ENCODE results near the gene C3orf33. TPM values are rescaled to one million over a fixed set of nuclear protein-coding genes. Genes with fewer than 3 reads are reported as not detected.
A peak's percentile ranks its signal among the peaks of the same experiment; 100 is the strongest.

The C3orf33 gene
- polyA plus RNA-seq, 1 donor, result 12.5 TPM

DNA sequence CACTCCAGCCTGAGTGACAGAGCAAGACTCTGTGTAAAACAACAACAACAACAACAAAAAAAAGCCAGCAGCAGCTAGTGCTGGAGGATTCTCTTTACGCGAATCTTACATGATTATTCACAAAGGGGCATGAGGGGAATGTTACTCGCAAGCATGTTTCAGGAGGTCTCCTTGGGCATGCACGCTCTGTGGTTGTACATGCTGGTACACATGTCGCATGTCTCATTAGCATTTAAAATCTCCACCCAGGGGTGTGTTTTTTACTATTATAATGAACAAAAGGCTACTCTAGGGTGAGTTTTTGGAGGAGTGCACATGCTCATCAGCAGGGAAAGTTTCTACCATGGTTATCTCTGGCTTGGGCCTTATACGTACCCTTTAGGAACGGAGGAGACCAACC lies 48.5 kb downstream of the C3orf33 start:
- Histone ChIP-seq H3K27ac (ENCODE audit: low read length) (no peak overlapping the region), H3K4me3 (ENCODE audit: low read length) (no peak overlapping the region), H3K4me1 (ENCODE audit: control insufficient read depth, insufficient read depth, low read length) (no peaks in the 10 kb centered on the region), H3K27me3 (ENCODE audit: control insufficient read depth, insufficient read depth, low read length) (no peaks in the 10 kb centered on the region), H3K9me3 (ENCODE audit: control insufficient read depth, low read depth, low read length) (no peaks in the 10 kb centered on the region), H3K36me3 (ENCODE audit: control insufficient read depth, insufficient read depth, low read length) (peaks cover 15% of the 10 kb centered on the region)
- WGBS (ENCODE audit: insufficient coverage, low lambda C conversion rate), result no CpG with 5 or more reads among the region's 7 CpGs
- DNase-seq, result no peak

DNA sequence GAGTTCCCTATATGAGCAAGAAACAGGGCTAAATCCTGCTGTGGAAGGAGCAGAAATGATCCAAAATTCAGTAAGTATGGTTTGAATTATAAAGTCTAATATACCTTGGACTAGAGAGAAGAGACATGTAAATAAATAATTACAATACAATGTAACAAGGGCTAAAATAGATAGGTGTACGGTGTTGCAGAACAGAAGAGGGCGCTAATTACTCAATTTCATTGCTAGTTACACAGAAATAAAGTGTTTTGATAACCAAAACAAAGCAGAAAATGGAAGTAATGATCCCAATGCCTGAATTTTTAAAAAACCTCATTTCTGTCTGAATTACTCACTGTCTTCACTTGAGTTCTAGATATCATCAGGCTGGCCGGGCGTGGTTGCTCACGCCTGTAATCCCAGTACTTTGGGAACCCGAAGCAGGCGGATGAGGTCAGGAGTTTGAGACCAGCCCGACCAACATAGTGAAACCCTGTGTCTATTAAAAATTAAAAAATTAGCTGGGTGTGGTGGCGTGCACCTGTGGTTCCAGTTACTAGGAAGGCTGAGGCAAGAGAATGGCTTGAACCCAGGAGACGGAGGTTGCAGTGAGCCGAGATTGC lies 52.9 kb downstream of the C3orf33 start:
- peaks cover 9% of the 10 kb centered on the region for H3K4me1 ChIP-seq (ENCODE audit: control insufficient read depth, insufficient read depth, low read length)
- no peaks in the 10 kb centered on the region for H3K27me3 ChIP-seq (ENCODE audit: control insufficient read depth, insufficient read depth, low read length)
- WGBS (ENCODE audit: insufficient coverage, low lambda C conversion rate), result 11% methylated on average over 1 of the region's 11 CpGs
- peaks cover 4% of the 10 kb centered on the region for H3K36me3 ChIP-seq (ENCODE audit: control insufficient read depth, insufficient read depth, low read length)
- H3K27ac ChIP-seq (ENCODE audit: low read length), result no peak overlapping the region
- DNase-seq, result peak in 1 of 2 donors; percentile 26
- H3K9me3 ChIP-seq (ENCODE audit: control insufficient read depth, low read depth, low read length), result no peaks in the 10 kb centered on the region
- no peak overlapping the region for H3K4me3 ChIP-seq (ENCODE audit: low read length)

DNA sequence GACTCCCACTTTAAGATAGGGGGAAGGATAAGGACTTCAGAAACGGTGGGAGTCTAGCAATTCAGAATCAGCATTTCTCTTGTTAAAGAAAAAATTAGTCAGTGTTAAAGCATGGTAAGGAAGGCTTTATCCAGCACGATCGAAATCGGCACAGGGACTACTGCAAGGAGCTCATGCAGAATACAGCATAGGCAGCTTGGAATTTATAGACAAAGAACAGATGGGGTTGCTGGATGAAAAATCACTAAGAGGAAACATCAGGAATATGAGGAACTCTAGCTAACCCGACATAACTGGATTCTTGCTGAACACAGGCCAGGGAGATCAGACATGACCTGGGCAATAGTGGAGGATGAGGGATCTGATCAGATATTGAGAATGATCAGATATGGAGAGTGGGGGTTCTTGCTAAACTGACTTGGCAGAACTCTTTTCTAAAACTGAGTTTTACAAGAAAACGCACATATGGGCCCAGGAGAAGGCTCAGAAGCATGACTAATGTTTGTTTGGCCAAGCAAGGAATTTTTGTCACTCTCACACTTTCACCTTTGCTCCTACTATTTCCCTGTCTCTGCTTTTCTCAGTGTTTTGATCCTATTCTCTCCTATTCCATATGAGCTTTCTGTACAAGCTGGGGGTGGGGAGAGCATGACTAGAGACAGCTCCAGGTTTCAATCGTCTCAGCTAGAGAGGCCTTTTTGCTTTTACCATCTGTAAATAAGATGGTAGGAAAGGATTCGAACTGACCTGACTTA lies 57.3 kb downstream of the C3orf33 start:
- no peaks in the 10 kb centered on the region for H3K9me3 ChIP-seq (ENCODE audit: control insufficient read depth, low read depth, low read length)
- no peak overlapping the region for H3K27ac ChIP-seq (ENCODE audit: low read length)
- no peaks in the 10 kb centered on the region for H3K36me3 ChIP-seq (ENCODE audit: control insufficient read depth, insufficient read depth, low read length)
- peak in 1 of 2 donors; percentile 54 for DNase-seq
- H3K4me1 ChIP-seq (ENCODE audit: control insufficient read depth, insufficient read depth, low read length), result peaks cover 9% of the 10 kb centered on the region
- WGBS (ENCODE audit: insufficient coverage, low lambda C conversion rate), result 59% methylated on average over 5 of the region's 8 CpGs
- no peak overlapping the region for H3K4me3 ChIP-seq (ENCODE audit: low read length)
- H3K27me3 ChIP-seq (ENCODE audit: control insufficient read depth, insufficient read depth, low read length), result peaks cover 16% of the 10 kb centered on the region

DNA sequence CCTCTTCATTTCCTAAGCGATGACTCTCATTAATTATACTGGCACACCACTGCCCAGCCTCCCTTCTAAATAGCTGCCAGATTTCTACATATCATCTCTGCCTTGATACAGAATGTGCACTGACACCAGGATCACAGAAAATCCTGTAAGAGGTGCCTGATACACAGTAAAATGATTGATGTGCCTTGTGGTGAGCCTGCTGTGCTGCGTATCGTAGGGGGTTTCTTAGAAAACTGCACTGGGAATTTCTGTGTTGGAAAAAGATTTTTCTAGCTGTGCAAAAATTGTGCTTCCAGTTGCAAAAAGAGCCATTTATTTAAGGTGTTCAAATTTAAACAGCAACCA lies 58.2 kb downstream of the C3orf33 start:
- peaks cover 16% of the 10 kb centered on the region for H3K27me3 ChIP-seq (ENCODE audit: control insufficient read depth, insufficient read depth, low read length)
- H3K27ac ChIP-seq (ENCODE audit: low read length), result no peak overlapping the region
- no peak for DNase-seq
- H3K36me3 ChIP-seq (ENCODE audit: control insufficient read depth, insufficient read depth, low read length), result no peaks in the 10 kb centered on the region
- H3K9me3 ChIP-seq (ENCODE audit: control insufficient read depth, low read depth, low read length), result no peaks in the 10 kb centered on the region
- no peak overlapping the region for H3K4me3 ChIP-seq (ENCODE audit: low read length)
- H3K4me1 ChIP-seq (ENCODE audit: control insufficient read depth, insufficient read depth, low read length), result peaks cover 9% of the 10 kb centered on the region
- 94% methylated on average over 3 of the region's 3 CpGs for WGBS (ENCODE audit: insufficient coverage, low lambda C conversion rate)

DNA sequence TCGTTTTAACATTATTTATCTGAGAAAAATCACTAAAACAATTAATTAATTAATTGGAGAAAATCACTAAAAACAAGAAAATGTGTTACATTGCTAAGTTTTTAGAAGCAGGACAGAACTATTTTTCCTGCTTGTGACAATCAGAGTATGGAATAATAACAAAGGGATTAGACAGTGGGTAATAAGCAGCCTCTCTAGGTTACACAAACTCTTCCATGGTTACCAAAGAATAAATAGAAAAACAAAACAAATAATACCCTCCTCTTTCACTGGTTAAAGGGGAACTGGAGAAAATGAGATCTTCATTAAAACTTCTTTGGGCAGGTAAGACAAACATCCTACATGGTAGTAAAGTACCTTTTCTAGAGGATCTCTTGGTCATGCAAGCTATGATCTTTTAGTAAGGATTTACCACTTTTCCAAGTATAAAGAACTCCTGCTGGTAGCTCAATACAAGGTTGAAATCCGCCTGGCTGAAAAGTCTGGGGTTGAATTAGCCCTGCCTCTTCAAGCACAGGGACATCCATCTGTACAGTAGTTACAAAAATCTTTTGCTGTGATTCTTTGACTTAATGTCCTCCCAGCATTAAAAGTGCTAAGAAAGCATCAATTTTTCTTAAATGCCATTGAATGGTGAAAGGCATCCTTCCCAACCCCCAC lies 58.7 kb downstream of the C3orf33 start:
- Histone ChIP-seq H3K4me3 (ENCODE audit: low read length) (no peak overlapping the region), H3K4me1 (ENCODE audit: control insufficient read depth, insufficient read depth, low read length) (peaks cover 9% of the 10 kb centered on the region), H3K27me3 (ENCODE audit: control insufficient read depth, insufficient read depth, low read length) (peaks cover 16% of the 10 kb centered on the region), H3K9me3 (ENCODE audit: control insufficient read depth, low read depth, low read length) (no peaks in the 10 kb centered on the region), H3K27ac (ENCODE audit: low read length) (no peak overlapping the region), H3K36me3 (ENCODE audit: control insufficient read depth, insufficient read depth, low read length) (no peaks in the 10 kb centered on the region)
- no peak for DNase-seq
- 100% methylated on average over 1 of the region's 2 CpGs for WGBS (ENCODE audit: insufficient coverage, low lambda C conversion rate)

DNA sequence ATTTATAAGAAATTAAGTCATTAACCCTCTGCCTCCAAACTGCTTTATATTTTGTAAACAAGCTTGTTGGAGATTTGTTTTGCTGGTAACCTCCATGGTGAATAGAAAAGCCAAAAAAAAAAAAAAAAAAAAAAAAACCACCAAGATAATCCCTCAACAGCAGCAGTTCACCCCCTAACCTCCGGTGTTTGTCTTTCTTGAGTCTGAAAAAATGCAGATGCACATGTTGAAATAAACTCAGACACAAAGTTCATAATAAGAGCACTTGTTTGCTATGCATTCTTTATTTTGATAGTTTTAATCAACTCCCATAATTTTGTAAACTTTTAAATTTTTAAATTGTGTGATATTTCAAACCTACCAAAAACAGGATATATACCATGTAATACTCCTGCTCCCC lies 59.4 kb downstream of the C3orf33 start:
- WGBS (ENCODE audit: insufficient coverage, low lambda C conversion rate), result no CpG with 5 or more reads among the region's 1 CpG
- H3K27ac ChIP-seq (ENCODE audit: low read length), result no peak overlapping the region
- no peak for DNase-seq
- no peaks in the 10 kb centered on the region for H3K36me3 ChIP-seq (ENCODE audit: control insufficient read depth, insufficient read depth, low read length)
- H3K9me3 ChIP-seq (ENCODE audit: control insufficient read depth, low read depth, low read length), result no peaks in the 10 kb centered on the region
- H3K4me3 ChIP-seq (ENCODE audit: low read length), result no peak overlapping the region
- H3K4me1 ChIP-seq (ENCODE audit: control insufficient read depth, insufficient read depth, low read length), result peaks cover 9% of the 10 kb centered on the region
- H3K27me3 ChIP-seq (ENCODE audit: control insufficient read depth, insufficient read depth, low read length), result peaks cover 16% of the 10 kb centered on the region

DNA sequence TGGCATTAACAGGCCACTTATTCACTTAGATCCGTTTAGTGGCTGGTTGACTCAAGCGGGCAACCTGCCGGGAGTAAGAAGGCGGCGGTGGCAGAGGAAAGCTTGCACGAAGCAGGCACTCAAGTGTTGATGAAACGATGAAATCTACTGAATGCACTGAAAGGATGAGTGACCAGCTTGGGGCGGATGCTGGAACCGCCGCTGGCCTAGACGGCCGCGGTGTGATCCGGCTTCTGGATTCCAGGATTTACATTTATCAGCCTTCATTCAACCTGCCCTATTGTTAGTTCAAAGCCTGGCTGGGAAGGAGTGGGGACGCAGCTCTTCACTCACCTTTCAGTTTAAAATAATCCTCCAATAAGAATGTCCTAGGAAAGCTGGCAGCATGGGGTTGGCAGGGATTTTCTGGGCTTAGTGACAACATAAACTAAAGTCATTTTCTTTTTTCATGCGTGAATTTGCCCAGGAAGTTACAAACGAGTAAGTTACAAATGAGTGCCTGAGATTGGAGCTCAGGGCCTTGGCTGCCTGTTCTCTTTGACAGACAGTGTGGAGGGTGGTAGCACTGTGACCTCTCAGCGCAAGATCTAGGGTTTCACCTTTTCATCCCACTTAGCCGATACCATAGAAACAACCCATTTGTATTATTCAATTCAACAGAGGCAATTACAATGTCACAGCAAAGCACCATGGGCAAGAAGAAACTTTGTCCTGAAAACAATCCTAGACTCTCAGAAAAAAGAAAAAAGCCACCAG lies 60.1 kb downstream of the C3orf33 start:
- Histone ChIP-seq H3K27ac (ENCODE audit: low read length) (no peak overlapping the region), H3K9me3 (ENCODE audit: control insufficient read depth, low read depth, low read length) (no peaks in the 10 kb centered on the region), H3K36me3 (ENCODE audit: control insufficient read depth, insufficient read depth, low read length) (no peaks in the 10 kb centered on the region), H3K27me3 (ENCODE audit: control insufficient read depth, insufficient read depth, low read length) (peaks cover 16% of the 10 kb centered on the region), H3K4me1 (ENCODE audit: control insufficient read depth, insufficient read depth, low read length) (peaks cover 9% of the 10 kb centered on the region), H3K4me3 (ENCODE audit: low read length) (no peak overlapping the region)
- WGBS (ENCODE audit: insufficient coverage, low lambda C conversion rate), result 60% methylated on average over 1 of the region's 19 CpGs
- DNase-seq, result peak in 1 of 2 donors; percentile 33

DNA sequence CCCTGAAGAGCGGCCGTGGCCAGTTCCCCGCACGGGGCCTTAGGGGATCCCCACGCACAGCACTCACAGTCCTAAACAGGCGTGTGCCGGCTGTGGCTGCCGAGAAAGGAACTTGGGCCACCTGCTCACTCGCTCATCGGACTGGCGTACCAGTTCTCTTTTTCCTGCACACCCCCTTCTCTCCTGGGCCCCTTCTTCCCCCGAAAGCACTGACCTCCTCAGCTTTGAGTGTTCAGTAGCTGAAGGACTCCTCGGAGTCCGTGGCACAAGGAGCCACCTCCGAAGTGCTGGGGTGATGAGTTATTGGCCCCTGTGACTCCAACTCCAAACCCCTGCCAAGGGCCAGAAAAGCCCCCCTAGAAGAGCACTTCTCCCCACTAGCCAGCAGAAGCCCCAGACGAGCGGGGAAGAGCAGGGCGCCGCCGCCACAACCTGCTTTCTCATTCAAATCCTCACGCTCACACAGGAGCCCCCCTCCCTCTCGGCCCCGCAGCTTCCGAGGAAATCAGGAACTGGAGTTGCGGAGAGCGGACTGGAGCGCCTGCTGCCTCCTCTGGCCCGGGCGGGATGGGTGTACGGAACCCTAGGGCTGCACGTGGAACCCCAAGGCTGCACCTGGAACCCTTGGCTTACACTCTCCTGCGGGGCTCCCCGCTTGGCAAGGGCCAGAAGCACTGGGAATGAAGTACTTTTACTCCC lies 61.3 kb downstream of the C3orf33 start, which contains the start of gene PLCH1:
Gene PLCH1, minus strand, starts transcription at position 446 of the 699 bp plus-strand sequence. CDS start 40,847 bp downstream, outside the sequence.
- no peaks in the 10 kb centered on the region for H3K36me3 ChIP-seq (ENCODE audit: control insufficient read depth, insufficient read depth, low read length)
- H3K9me3 ChIP-seq (ENCODE audit: control insufficient read depth, low read depth, low read length), result no peaks in the 10 kb centered on the region
- DNase-seq, result peak; percentile 57 to 81
- H3K27ac ChIP-seq (ENCODE audit: low read length), result peak within 1 kb of the TSS; percentile 55
- H3K4me1 ChIP-seq (ENCODE audit: control insufficient read depth, insufficient read depth, low read length), result peaks cover 9% of the 10 kb centered on the region
- peaks cover 16% of the 10 kb centered on the region for H3K27me3 ChIP-seq (ENCODE audit: control insufficient read depth, insufficient read depth, low read length)
- H3K4me3 ChIP-seq (ENCODE audit: low read length), result peak within 1 kb of the TSS; percentile 83
- WGBS (ENCODE audit: insufficient coverage, low lambda C conversion rate), result no CpG with 5 or more reads among the region's 33 CpGs

DNA sequence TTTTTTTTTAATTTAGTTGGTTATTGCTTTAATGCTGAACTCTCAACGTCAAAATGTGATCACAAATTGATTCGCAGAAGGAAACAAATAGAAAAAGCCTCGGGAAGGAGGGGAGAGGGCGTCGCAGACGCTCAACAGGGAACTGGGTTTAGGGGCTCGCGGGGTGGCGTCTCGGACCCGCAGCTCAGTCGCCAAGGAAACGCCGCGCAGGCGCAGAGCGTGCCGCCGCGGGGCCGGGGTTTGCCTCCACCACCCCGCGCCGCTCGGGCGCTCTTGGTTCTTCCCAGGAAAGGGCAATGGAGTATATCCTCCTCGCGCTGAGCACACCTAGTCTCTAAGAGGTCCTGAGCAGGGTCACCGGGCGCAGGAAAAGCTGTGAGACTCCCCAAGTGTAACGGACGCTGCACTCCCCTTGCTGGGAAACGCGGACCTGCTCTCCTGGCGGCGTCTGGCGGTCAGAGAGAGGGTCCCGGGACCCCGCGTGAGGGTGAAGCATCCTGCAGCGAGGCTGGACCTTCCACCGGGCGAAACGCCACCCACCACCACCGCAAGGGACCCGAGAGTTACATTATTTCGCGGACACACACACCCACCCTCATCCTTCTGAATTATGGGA lies 62.0 kb downstream of the C3orf33 start:
- Histone ChIP-seq H3K4me1 (ENCODE audit: control insufficient read depth, insufficient read depth, low read length) (peaks cover 9% of the 10 kb centered on the region), H3K9me3 (ENCODE audit: control insufficient read depth, low read depth, low read length) (no peaks in the 10 kb centered on the region), H3K36me3 (ENCODE audit: control insufficient read depth, insufficient read depth, low read length) (no peaks in the 10 kb centered on the region), H3K27ac (ENCODE audit: low read length) (peak overlapping the region; percentile 55), H3K4me3 (ENCODE audit: low read length) (peak overlapping the region; percentile 83), H3K27me3 (ENCODE audit: control insufficient read depth, insufficient read depth, low read length) (peaks cover 16% of the 10 kb centered on the region)
- no CpG with 5 or more reads among the region's 48 CpGs for WGBS (ENCODE audit: insufficient coverage, low lambda C conversion rate)
- peak; percentile 49 to 70 for DNase-seq
